Neural cell (in vitro differentiated cells): ENCODE measurements around the gene ATP1A2. TPM values are rescaled to one million over a fixed set of nuclear protein-coding genes. Genes with fewer than 3 reads are reported as not detected.
A peak's percentile ranks its signal among the peaks of the same experiment; 100 is the strongest.

Source experiments
- H2AFZ ChIP-seq: fragments of 200-600, 300-800 bp; sonication (generic), shearing (Covaris generic); 2 replicates; pipeline ENCODE4 v1.6.0; 2014; ENCODE audit warnings: low read depth, mild to moderate bottlenecking, antibody characterized with exemption, low read length, moderate library complexity
- H3F3A ChIP-seq: fragments of 200-600 bp; shearing (Covaris generic); 2 replicates; pipeline ENCODE4 v1.6.1; 2016; ENCODE audit warnings: mild to moderate bottlenecking, moderate library complexity, mixed read lengths, antibody characterized with exemption, low read length; ENCODE audit not compliant: insufficient read depth, poor library complexity, severe bottlenecking
- H3K27ac ChIP-seq: fragments of 200-600, 300-800 bp; sonication (generic), shearing (Covaris generic); 2 replicates; pipeline ENCODE4 v1.5.1; 2014; ENCODE audit warnings: mild to moderate bottlenecking, low read length, moderate library complexity
- H3K27me3 ChIP-seq: fragments of 300-800, 200-600 bp; sonication (generic), shearing (Covaris generic); 2 replicates; pipeline ENCODE4 v1.6.0; 2014; ENCODE audit warnings: mild to moderate bottlenecking, low read depth, low read length, moderate library complexity; ENCODE audit not compliant: insufficient read depth
- H3K36me3 ChIP-seq: fragments of 300-800, 200-600 bp; sonication (generic), shearing (Covaris generic); 2 replicates; pipeline ENCODE4 v1.5.1; 2014; ENCODE audit warnings: mild to moderate bottlenecking, antibody characterized with exemption, low read length, moderate library complexity; ENCODE audit not compliant: insufficient read depth
- H3K4me2 ChIP-seq: fragments of 300-800, 200-600 bp; sonication (generic), shearing (Covaris generic); 2 replicates; pipeline ENCODE4 v1.6.0; 2014; ENCODE audit warnings: mild to moderate bottlenecking, low read length
- H3K4me3 ChIP-seq: fragments of 300-800, 200-600 bp; sonication (generic), shearing (Covaris generic); 2 replicates; pipeline ENCODE4 v1.5.1; 2014; ENCODE audit warnings: mild to moderate bottlenecking, low read length, moderate library complexity
- H3K79me2 ChIP-seq: fragments of 200-600 bp; shearing (Covaris generic); replicated peaks from 2 replicates; pipeline ENCODE4 v1.6.0; 2014; ENCODE audit warnings: mild to moderate bottlenecking, low read length, moderate library complexity; ENCODE audit not compliant: insufficient read depth
- H3K9ac ChIP-seq: fragments of 300-800, 200-600 bp; sonication (generic), shearing (Covaris generic); 2 replicates; pipeline ENCODE4 v1.6.1; 2016; ENCODE audit warnings: mild to moderate bottlenecking, low read length, mixed read lengths
- H3K9me2 ChIP-seq: fragments of 200-600 bp; shearing (Covaris generic); 2 replicates; pipeline ENCODE4 v1.6.1; 2016; ENCODE audit warnings: mild to moderate bottlenecking, low read length, mixed read lengths; ENCODE audit not compliant: insufficient read depth
- H3K9me3 ChIP-seq: fragments of 200-600, 300-800 bp; sonication (generic), shearing (Covaris generic); 2 replicates; pipeline ENCODE4 v1.6.1; 2016; ENCODE audit warnings: mild to moderate bottlenecking, mixed run types, low read length, moderate library complexity, mixed read lengths
- H4K20me1 ChIP-seq: fragments of 200-600 bp; shearing (Covaris generic); 2 replicates; pipeline ENCODE4 v1.6.1; 2016; ENCODE audit warnings: mild to moderate bottlenecking, mixed run types; ENCODE audit not compliant: insufficient read depth
- CTCF ChIP-seq: fragments of 450-650 bp; IDR thresholded peaks from 2 replicates; pipeline ENCODE4 v1.5.1; 2014; ENCODE audit warnings: antibody characterized with exemption, mild to moderate bottlenecking, moderate library complexity; ENCODE audit not compliant: poor library complexity, severe bottlenecking
- EZH2 ChIP-seq: fragments of 200-600, 300-800 bp; shearing (Covaris generic), sonication (generic); IDR thresholded peaks from 2 replicates; pipeline ENCODE4 v1.6.1; 2014; ENCODE audit warnings: antibody characterized with exemption, low read length, borderline replicate concordance, mild to moderate bottlenecking; ENCODE audit not compliant: insufficient read depth, poor library complexity, severe bottlenecking
- MXI1 ChIP-seq: fragments of 450-650 bp; conservative IDR thresholded peaks from 2 replicates; pipeline ENCODE4 v1.6.1; 2014; ENCODE audit warnings: antibody characterized with exemption, mild to moderate bottlenecking; ENCODE audit not compliant: poor library complexity, severe bottlenecking
- POLR2AphosphoS5 ChIP-seq: IDR thresholded peaks from 2 replicates; pipeline ENCODE4 v1.6.1; 2012
- RAD21 ChIP-seq: fragments of 450-650 bp; conservative IDR thresholded peaks from 2 replicates; pipeline ENCODE4 v1.6.1; 2014; ENCODE audit warnings: antibody characterized with exemption, mild to moderate bottlenecking, moderate library complexity
- REST ChIP-seq: IDR thresholded peaks from 2 replicates; pipeline ENCODE4 v1.6.1; 2012; ENCODE audit warnings: borderline replicate concordance
- SMC3 ChIP-seq: fragments of 450-650 bp; conservative IDR thresholded peaks from 2 replicates; pipeline ENCODE4 v1.6.1; 2014; ENCODE audit warnings: antibody characterized with exemption, mild to moderate bottlenecking, moderate library complexity; ENCODE audit not compliant: poor library complexity
- polyA plus RNA-seq: library from polyadenylated mRNA; depleted of rRNA; stranded (reverse); fragments of >200 nt; gene quantifications from 2 replicates; pipeline ENCODE4 v1.2.3, GENCODE V29; 2014

Gene ATP1A2
- polyA plus RNA-seq, 1 donor from 2014 or later, result 0.12 TPM

DNA sequence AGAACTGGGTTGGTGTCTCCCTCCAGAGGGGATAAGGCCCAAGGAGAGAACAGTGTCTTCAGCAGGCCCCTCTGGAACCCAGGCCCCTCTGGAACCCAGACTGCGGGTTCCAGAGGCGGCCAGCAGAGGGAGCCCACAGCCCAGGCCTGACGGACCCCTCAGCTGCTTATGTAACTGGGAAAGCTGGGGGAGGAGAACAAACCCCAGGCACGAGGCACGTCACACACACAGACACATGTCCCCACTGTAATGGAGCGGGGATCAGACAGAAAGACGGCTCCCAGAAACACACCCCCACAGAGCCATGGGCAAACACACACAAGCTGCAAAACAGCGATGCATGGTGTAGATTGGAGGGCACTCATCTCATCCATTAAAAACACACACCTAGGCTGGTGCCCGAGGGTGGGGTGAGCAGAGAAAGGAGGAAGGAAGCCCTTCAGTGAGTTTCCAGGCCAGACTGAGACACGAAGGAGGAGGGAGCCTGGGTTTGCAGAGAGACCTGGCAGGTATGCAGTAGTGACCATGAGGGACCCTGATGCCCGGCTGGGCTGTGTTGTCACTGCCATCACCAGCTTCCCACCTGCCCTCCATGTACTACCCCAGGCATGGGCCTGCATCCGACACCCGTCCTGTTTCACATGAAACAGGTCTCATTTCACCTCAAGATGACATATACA lies 14.4 kb upstream of the ATP1A2 start:
- Histone ChIP-seq H4K20me1 (no peaks in the 10 kb centered on the region), H3K27ac (no peak overlapping the region)

More for the DNA sequence above, 14.4 kb upstream of the ATP1A2 start:
- H2AFZ ChIP-seq, result no peak overlapping the region
- no peak overlapping the region for H3K4me3 ChIP-seq
- no peaks in the 10 kb centered on the region for H3K79me2 ChIP-seq
- peak; percentile 94 for TF ChIP-seq CTCF
- TF ChIP-seq RAD21, result peak; percentile 94
- no peak for TF ChIP-seq REST
- TF ChIP-seq SMC3, result peak; percentile 94
- no peak for TF ChIP-seq EZH2
- TF ChIP-seq POLR2AphosphoS5, result no peak
- peak; percentile 56 for TF ChIP-seq MXI1
- H3K9me3 ChIP-seq, result no peaks in the 10 kb centered on the region
- H3F3A ChIP-seq, result no peaks in the 10 kb centered on the region
- H3K4me2 ChIP-seq, result no peak overlapping the region
- no peaks in the 10 kb centered on the region for H3K9me2 ChIP-seq
- no peak overlapping the region for H3K9ac ChIP-seq
- no peaks in the 10 kb centered on the region for H3K27me3 ChIP-seq
- H3K36me3 ChIP-seq, result no peaks in the 10 kb centered on the region
